Activated CD8-positive, alpha-beta memory T cell treated with anti-CD3 and anti-CD28 coated beads, Interleukin-2, amount 10 ng/mL, durations not matched to agents 7 days and 5 days (primary cell): ENCODE measurements around the gene SRP68. TPM values are rescaled to one million over a fixed set of nuclear protein-coding genes. Genes with fewer than 3 reads are reported as not detected.

Experiments used
- ATAC-seq: fragments of 150-1000 bp; cut with Tn5 transposase; one replicate; pipeline ENCODE4 v1.10.0; 2021; ENCODE audit warnings: moderate library complexity
- CTCF ChIA-PET: fragments of 350-600 bp; sonication (Branson Sonifier 250); formaldehyde crosslinking; loops from one replicate; lab custom pipeline; 2021; ENCODE audit warnings: antibody characterized with exemption; lab: Charles Lee
- DNase-seq: peaks from one replicate; pipeline ENCODE4 v3.0.0-alpha.2; 2020
- H3K27ac Mint-ChIP-seq: one replicate; pipeline ENCODE4 v1.8.0; 2021; ENCODE audit warnings: mild to moderate bottlenecking, mixed read lengths
- H3K27me3 Mint-ChIP-seq: one replicate; pipeline ENCODE4 v1.8.0; 2021; ENCODE audit warnings: mixed read lengths
- H3K36me3 Mint-ChIP-seq: one replicate; pipeline ENCODE4 v1.8.0; 2021; ENCODE audit warnings: mild to moderate bottlenecking, mixed read lengths
- H3K4me1 Mint-ChIP-seq: one replicate; pipeline ENCODE4 v1.8.0; 2021; ENCODE audit warnings: mixed read lengths
- H3K4me3 Mint-ChIP-seq: one replicate; pipeline ENCODE4 v1.8.0; 2021; ENCODE audit warnings: mild to moderate bottlenecking, moderate library complexity, mixed read lengths
- H3K9me3 Mint-ChIP-seq: one replicate; pipeline ENCODE4 v1.8.0; 2022; ENCODE audit warnings: low read depth, mixed read lengths
- total RNA-seq, 2 experiments: library from RNA; stranded (reverse); gene quantifications; one replicate each; pipeline ENCODE4 v1.2.3, GENCODE V29; 2021

The SRP68 gene
- total RNA-seq, 2 experiments from 2014 or later = 92.0 to 116 TPM

- CTCF ChIA-PET = interaction anchor here (0.8 to 3.1 kb wide), 18 partner anchors 9 to 282 kb away, joined by 3 to 21 read pairs (median 4); partner anchors contain the start of genes PRPSAP1 and ZACN
- H3K9me3 Mint-ChIP-seq = no peaks in the 10 kb centered on the region
- H3K36me3 Mint-ChIP-seq = peaks cover 26% of the 10 kb centered on the region
- peak overlapping the region; percentile 98 for H3K4me3 Mint-ChIP-seq
- H3K4me1 Mint-ChIP-seq = peaks cover 16% of the 10 kb centered on the region
- H3K27me3 Mint-ChIP-seq = no peaks in the 10 kb centered on the region
- ATAC-seq (no peak), DNase-seq (no peak)
- peak overlapping the region; percentile 97 for H3K27ac Mint-ChIP-seq
Measured at GRCh38 chr17:76102944-76103273, 30.6 kb upstream of the SRP68 start.

DNA sequence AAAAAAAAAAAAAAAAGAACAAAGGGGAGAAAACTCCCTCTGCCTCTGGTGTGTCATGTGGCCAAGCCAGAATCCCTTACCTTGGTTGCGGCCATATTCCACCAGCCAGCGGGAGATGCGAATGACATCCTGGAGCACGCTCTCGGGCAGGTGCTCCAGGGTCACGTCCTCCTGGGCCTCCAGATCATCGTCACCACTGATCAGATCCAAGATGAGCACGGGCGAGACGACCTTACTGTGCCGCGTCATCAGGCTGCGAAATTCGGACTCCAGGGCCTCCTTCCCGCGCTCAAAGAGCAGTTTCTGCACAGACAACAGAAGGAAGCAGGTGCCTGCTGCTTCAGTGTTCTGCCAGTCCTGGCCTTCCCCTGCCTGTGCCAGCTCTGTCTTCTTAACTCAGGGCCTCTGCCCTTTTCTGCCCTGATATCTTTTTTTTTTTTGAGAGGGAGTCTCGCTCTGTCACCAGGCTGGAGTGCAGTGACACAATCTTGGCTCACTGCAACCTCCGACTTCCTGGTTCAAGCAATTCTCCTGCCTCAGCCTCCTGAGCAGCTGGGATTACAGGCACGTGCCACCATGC is 25.5 kb upstream of the SRP68 start:
- Mint-ChIP-seq H3K27ac (no peak overlapping the region), H3K36me3 (peaks cover 44% of the 10 kb centered on the region), H3K9me3 (no peaks in the 10 kb centered on the region), H3K4me1 (peaks cover 12% of the 10 kb centered on the region), H3K4me3 (no peak overlapping the region), H3K27me3 (no peaks in the 10 kb centered on the region)
- no peak for ATAC-seq
- CTCF ChIA-PET = no interaction called here
- no peak for DNase-seq

- DNase-seq (no peak), ATAC-seq (no peak)
- Mint-ChIP-seq H3K4me1 (peaks cover 2% of the 10 kb centered on the region), H3K27ac (no peak overlapping the region), H3K36me3 (peaks cover 34% of the 10 kb centered on the region), H3K4me3 (no peak overlapping the region), H3K27me3 (no peaks in the 10 kb centered on the region), H3K9me3 (no peaks in the 10 kb centered on the region)
- CTCF ChIA-PET = interaction anchor here (1.0 to 1.4 kb wide), 2 partner anchors 8 to 12 kb away, joined by 3 to 4 read pairs; partner anchors contain the start of gene EXOC7
Measured at GRCh38 chr17:76095943-76096342, 23.6 kb upstream of the SRP68 start.

GRCh38 chr17:76094046-76094445 is 21.7 kb upstream of the SRP68 start:
- H3K4me3 Mint-ChIP-seq = no peak overlapping the region
- CTCF ChIA-PET = interaction anchor here (0.5 to 1.5 kb wide), 3 partner anchors 9 to 79 kb away, joined by 3 to 6 read pairs (median 3); no protein-coding TSS in a partner anchor
- ATAC-seq = no peak

DNA sequence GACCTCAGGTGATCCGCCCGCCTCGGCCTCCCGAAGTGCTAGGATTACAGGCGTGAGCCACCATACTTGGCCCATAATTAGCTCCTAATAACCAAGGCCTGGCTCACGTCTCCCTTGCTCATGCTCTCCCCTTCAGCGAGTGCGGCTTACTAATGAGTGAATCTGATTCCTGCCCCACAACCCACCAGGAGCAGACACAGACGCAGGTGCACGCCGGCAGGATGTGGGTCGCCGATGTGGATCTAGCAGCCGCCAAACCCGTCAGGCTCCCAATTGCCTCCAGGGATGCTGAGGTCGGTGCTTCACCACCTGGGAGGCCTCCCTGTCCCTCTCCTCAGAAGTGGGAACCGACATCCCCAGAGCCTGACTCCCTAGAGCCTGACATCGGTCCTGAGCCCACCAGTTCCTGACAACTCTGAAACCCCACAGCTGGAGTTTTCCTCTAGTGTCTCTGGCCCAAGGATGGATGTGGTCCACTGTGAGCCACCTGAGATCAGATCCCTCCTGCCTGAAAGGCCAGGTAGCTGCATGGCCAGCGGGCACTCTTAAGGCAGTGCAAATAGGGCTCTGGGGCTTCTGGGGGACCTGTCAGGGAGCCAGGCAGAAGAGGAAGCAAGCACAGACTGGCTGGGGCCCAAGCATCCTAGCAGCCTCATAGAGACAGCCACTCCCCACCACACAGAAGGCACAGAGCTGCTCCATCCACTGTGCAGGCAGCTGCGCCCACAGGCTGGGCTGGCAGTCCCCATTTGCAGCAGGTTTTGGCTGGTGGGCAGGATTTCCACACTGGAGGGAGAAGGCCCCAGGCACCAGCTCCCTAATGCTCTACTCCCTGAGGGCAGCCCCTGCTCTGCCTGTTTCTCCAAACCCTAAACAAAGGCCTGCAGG is 20.5 kb upstream of the SRP68 start:
- no peaks in the 10 kb centered on the region for H3K27me3 Mint-ChIP-seq
- DNase-seq (no peak), ATAC-seq (no peak)
- H3K27ac Mint-ChIP-seq = no peak overlapping the region
- H3K4me1 Mint-ChIP-seq = no peaks in the 10 kb centered on the region
- H3K4me3 Mint-ChIP-seq = no peak overlapping the region
- peaks cover 24% of the 10 kb centered on the region for H3K36me3 Mint-ChIP-seq
- H3K9me3 Mint-ChIP-seq = no peaks in the 10 kb centered on the region
- CTCF ChIA-PET = interaction anchor here (0.6 to 1.4 kb wide), 5 partner anchors 13 to 79 kb away, joined by 3 to 5 read pairs (median 4); no protein-coding TSS in a partner anchor

More at GRCh38 chr17:76094046-76094445, 21.7 kb upstream of the SRP68 start:
- no peaks in the 10 kb centered on the region for H3K9me3 Mint-ChIP-seq
- H3K27me3 Mint-ChIP-seq = no peaks in the 10 kb centered on the region
- H3K27ac Mint-ChIP-seq = no peak overlapping the region
- H3K4me1 Mint-ChIP-seq = no peaks in the 10 kb centered on the region
- no peak for DNase-seq
- H3K36me3 Mint-ChIP-seq = peaks cover 26% of the 10 kb centered on the region

DNA sequence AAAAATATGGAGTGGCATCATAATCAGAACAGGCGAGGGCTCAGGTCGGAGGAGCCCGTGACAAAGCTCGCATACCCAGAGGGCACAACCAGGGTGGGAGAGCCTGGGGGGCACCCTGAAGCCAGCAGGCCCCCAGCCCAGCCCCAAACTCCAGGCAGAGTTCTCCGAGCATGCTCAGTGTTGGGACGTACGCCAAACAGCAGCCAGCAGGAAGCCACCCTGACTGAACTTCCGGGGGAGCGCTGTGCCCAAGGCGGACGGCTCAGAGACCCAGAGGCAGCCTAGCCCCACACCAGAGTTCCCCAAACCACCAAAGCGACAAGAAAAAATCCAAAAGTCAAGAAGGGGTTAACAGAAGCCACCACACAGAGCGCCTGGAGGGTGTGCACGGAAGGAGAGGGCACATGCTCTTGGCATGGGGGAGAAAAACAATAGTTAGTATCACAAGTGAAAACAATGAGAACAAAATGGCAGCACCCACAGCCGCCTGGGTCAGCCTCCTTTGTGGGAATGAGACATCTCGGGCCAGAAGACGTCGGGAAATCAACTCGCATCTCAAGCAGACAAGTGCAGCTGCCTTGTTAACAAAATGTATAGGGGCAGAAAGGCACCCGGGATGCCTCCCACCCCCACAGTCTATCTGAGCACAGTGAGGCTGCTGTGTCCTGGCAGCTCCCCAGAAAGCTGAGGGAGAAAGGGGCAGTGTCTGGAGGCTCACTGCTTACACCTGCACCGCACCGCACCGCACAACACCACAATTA is 19.4 kb upstream of the SRP68 start:
- Mint-ChIP-seq H3K27ac (peak overlapping the region; percentile 1), H3K9me3 (no peaks in the 10 kb centered on the region), H3K36me3 (peaks cover 17% of the 10 kb centered on the region), H3K27me3 (no peaks in the 10 kb centered on the region), H3K4me3 (no peak overlapping the region), H3K4me1 (no peaks in the 10 kb centered on the region)
- ATAC-seq (no peak), DNase-seq (no peak)
- CTCF ChIA-PET = interaction anchor here (1.2 kb wide), 1 partner anchor 78 kb away, joined by 5 read pairs; no protein-coding TSS in a partner anchor

GRCh38 chr17:76090517-76091129 is 18.3 kb upstream of the SRP68 start:
- no peaks in the 10 kb centered on the region for H3K9me3 Mint-ChIP-seq
- no peaks in the 10 kb centered on the region for H3K4me1 Mint-ChIP-seq
- no peak overlapping the region for H3K4me3 Mint-ChIP-seq
- DNase-seq = no peak
- CTCF ChIA-PET = interaction anchor here (0.5 to 1.0 kb wide), 2 partner anchors 13 to 31 kb away, joined by 3 read pairs; partner anchors contain the start of gene EXOC7
- ATAC-seq = no peak
- H3K27me3 Mint-ChIP-seq = no peaks in the 10 kb centered on the region
- peaks cover 12% of the 10 kb centered on the region for H3K36me3 Mint-ChIP-seq
- H3K27ac Mint-ChIP-seq = no peak overlapping the region

DNA sequence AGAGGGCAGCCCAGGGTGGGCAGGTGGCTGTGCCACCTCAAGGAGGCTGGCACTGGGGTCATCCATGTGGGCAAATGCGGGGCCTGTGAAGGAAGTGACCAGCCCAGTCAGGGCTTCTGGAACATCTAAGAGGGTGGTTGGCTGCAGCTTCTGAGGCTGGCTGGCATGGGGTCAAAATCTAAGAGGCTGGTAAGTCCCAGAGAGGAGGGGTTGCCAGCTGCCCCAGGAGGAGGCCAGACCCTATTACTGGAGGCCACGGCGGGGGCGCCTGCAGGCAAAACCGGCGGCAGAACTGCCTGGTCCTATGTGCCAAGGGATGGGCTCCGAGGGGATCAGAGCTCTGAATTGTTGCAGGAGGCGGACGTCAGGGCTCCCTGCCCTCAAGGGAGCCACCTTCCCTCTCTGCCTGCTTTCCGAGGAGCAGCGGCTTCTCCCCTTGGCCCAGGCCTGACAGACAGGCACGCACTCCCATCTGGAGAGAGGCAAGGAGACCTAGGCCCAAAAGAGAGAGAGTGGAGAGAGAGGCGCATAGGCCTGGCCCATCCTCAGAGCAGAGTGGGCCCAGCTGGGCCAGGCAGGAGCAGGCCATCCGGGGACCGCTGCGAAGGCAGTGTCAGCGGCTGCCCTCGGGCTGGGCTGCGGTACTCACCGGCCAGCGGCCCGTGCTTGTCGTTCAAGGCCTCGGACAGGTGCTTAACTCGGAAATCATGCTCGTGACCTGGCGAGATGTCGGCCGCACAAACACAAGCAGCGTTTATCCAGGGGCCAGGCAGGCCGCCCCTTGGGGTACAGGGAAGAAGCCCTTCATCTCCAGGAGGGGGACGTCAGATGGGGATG is 17.6 kb upstream of the SRP68 start:
- H3K36me3 Mint-ChIP-seq = peaks cover 11% of the 10 kb centered on the region
- no peak for ATAC-seq
- no peak for DNase-seq
- CTCF ChIA-PET = interaction anchor here (1.0 kb wide), 2 partner anchors 14 to 81 kb away, joined by 3 to 4 read pairs; partner anchors contain the start of gene EXOC7
- H3K9me3 Mint-ChIP-seq = no peaks in the 10 kb centered on the region
- H3K27ac Mint-ChIP-seq = no peak overlapping the region
- H3K27me3 Mint-ChIP-seq = no peaks in the 10 kb centered on the region
- no peak overlapping the region for H3K4me3 Mint-ChIP-seq
- H3K4me1 Mint-ChIP-seq = no peaks in the 10 kb centered on the region

- CTCF ChIA-PET = interaction anchor here (1.0 to 1.9 kb wide), 2 partner anchors 75 to 80 kb away, joined by 4 read pairs; no protein-coding TSS in a partner anchor
- Mint-ChIP-seq H3K27ac (peak overlapping the region; percentile 52), H3K27me3 (no peaks in the 10 kb centered on the region), H3K4me1 (no peaks in the 10 kb centered on the region), H3K9me3 (no peaks in the 10 kb centered on the region), H3K4me3 (no peak overlapping the region), H3K36me3 (peaks cover 14% of the 10 kb centered on the region)
- ATAC-seq (no peak), DNase-seq (no peak)
Measured at GRCh38 chr17:76088868-76089576, 16.7 kb upstream of the SRP68 start.

GRCh38 chr17:76088041-76088867 is 15.9 kb upstream of the SRP68 start:
- Mint-ChIP-seq H3K4me3 (no peak overlapping the region), H3K36me3 (peaks cover 10% of the 10 kb centered on the region), H3K27ac (no peak overlapping the region), H3K27me3 (no peaks in the 10 kb centered on the region), H3K4me1 (no peaks in the 10 kb centered on the region), H3K9me3 (no peaks in the 10 kb centered on the region)
- CTCF ChIA-PET = interaction anchor here (1.9 kb wide), 1 partner anchor 74 kb away, joined by 4 read pairs; no protein-coding TSS in a partner anchor
- ATAC-seq (no peak), DNase-seq (no peak)

GRCh38 chr17:76087531-76087930 is 15.2 kb upstream of the SRP68 start:
- peaks cover 10% of the 10 kb centered on the region for H3K36me3 Mint-ChIP-seq
- DNase-seq (no peak), ATAC-seq (no peak)
- CTCF ChIA-PET = interaction anchor here (1.9 kb wide), 1 partner anchor 74 kb away, joined by 4 read pairs; no protein-coding TSS in a partner anchor
- no peaks in the 10 kb centered on the region for H3K27me3 Mint-ChIP-seq
- H3K4me1 Mint-ChIP-seq = no peaks in the 10 kb centered on the region
- no peak overlapping the region for H3K4me3 Mint-ChIP-seq
- no peak overlapping the region for H3K27ac Mint-ChIP-seq
- H3K9me3 Mint-ChIP-seq = no peaks in the 10 kb centered on the region
